GM19193 (cell line): Measurements from ENCODE around the gene C17orf113.

Source experiments
- POLR2A ChIP-seq: IDR thresholded peaks from 4 replicates; pipeline ENCODE4 v1.6.1; 2011; ENCODE audit not compliant: insufficient read depth, insufficient read length; ENCODE audit errors: extremely low read depth

Gene C17orf113

DNA sequence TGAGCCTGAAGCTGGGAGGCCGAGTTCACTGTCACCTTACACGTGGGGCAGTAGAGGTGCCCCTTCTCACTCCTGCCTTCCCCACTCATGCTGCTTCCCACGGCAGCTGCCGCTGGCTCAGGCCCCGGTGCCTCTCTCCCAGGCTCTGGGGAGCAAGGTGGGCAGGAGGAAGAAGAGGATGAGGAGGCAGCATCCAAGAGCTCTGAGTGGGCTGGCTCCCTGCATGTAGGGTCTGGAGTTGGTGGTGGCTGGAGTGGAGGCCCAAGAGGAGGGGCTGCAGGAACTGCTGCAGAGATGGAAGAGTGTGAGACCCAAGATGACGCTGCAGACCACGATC lies 21.6 kb downstream of the C17orf113 start:
- no peak for TF ChIP-seq POLR2A

DNA sequence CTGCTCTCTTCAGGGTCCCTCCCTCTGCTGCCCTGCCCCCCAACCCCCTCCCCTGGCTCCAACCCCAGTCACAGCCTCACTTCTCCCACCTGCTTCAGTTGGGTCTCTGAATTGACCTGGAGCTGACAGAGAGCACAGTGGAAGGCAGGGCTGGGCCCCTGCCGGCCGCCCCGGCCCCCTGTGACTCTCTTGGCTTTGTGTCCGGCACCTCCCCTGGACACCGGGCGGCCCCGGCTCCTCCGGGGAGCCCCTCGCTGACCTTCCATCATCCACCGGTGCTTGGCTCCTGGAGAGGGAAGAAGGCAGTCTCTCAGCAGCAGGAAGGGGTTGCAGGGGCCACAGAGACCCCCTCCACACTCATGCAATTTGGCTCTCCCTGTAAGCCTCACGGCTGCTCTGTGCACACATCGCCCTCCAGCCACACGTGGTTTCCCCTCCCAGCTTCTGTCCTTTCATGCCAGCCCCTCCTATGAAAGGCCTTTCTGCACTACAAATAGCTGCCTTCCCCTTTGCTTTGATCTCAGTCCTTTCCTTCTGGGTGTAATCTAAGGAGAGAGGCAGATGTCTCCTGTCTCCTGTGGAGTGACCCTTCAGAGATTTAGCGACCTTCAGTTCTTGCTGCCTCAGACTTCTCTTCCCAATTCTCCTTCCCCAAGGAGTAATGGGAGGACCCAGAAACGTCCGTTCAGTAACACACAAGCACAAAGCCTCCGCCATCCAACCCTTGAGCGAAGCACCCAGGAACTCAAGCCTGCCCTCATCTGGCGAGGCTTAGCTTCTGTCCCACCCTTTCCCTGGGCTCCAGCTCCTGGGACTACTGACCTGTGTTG lies 22.2 kb downstream of the C17orf113 start:
- no peak for TF ChIP-seq POLR2A

DNA sequence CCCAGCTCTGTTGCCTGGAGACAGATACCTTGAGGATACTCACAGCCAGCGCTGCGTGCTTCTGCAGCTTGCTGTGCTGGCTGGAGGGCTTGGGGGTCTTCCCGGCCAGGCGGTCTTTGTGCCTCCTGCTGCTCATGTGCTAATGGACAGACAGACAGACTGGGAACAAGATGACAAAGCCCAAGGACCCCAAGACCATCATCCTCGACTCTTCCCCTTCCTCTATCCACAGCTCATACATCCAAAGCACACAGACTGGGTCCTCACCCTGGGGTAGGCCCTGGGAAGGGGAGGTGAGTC lies 22.9 kb downstream of the C17orf113 start:
- TF ChIP-seq POLR2A = no peak

DNA sequence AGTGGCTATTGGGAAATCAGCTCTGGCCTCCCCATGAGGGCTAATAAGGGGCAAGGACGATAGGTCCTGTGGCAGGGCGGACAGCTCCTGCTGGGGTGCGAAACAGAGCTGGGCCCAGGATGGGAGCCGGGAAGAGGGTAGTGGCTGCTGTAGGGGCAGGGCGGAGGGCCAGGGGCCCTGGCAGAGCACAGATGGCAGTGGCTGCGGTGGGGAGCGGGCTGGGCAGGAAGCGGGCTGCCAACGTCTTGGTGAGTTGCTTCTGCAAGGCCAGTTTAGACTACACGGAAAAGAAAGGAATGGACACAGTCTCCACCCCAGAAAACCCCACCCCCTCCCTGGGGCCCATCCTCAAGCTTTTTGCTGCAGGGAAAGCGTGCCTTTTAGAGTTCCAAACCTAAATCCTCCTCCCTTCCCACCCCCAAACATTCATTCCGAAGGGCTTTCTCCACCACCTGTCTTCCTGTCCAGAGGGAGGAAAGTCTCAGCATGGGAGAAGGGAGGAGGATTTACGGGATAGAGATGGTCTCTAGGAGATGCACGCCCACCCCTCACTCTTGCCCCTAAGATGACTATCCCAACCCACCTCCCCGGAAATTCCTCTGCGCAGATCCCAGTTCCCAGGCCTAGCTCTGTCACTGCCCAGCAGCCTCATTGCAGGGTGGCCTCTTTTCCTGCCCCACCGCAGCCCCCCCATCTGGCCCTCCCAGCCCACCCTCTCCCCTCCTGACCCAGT lies 23.4 kb downstream of the C17orf113 start:
- TF ChIP-seq POLR2A = no peak

DNA sequence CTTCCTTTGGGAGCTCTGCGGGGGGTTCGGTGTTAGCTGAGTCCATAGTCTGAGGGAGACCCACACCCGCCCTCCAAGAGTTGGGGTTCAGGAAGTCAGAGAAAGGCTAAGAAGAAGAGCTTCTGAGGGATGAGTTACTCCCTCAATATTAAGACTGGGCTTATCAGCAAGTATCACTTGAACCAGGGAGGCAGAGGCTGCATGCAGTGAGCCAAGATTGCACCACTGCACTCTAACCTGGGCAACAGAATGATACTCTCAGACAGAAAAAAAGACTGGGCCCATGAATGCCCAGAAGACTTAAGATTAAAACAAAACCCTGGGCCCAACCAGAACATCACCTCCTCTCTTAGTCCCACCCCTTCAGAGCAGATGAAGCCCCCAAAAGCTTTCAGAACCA lies 24.5 kb downstream of the C17orf113 start:
- no peak for TF ChIP-seq POLR2A

DNA sequence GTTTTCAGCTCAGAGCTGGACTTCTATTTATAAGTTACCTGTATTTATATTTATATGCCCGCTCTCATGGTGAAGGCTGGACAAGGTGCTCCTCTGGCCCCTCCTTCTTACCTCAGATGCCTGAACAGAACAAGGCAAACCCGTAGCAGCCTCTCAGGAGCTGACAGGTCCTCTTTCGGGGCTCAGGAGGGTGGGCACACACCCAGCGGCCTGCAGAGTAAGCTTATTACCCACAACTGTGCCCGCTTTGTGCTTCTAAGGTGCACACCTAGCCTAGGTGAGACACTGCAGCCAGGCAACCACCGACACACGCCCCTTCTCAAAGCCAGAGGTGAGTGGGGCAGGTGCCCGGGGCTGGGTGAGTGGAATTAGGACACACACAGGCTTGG lies 25.2 kb downstream of the C17orf113 start:
- no peak for TF ChIP-seq POLR2A

DNA sequence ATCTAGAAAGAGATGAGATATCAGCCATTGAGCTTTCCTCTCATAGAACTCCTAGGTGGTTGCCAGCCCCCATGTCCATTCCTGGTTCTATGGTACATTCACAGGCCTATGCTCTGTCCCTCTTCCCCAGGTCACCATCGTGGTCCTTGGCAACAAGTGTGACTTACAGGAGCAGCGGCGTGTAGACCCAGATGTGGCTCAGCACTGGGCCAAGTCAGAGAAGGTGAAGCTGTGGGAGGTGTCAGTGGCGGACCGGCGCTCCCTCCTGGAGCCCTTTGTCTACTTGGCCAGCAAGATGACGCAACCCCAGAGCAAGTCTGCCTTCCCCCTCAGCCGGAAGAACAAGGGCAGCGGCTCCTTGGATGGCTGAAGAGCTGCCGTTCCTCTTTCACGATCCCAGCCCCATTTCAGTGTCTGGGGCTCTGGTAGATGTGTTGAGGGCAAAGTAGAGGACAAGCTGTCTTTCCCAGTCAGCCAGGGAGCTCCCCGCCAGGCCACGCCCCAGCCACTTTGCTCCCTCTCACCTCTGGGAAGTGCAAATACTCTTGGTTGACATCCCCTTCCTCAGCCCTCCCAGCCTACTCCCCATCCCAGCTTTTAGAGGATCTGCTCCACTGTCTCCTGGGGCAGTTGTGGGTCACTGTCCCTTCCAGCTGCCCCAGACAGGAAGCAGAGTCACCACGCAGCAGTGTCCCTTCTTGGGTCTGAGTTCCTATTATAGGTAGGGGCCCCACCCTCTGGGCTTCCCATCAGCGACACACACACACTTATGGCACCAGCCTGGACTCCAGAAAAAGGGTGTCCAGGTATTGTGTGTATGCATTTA lies 26.7 kb downstream of the C17orf113 start:
- no peak for TF ChIP-seq POLR2A

DNA sequence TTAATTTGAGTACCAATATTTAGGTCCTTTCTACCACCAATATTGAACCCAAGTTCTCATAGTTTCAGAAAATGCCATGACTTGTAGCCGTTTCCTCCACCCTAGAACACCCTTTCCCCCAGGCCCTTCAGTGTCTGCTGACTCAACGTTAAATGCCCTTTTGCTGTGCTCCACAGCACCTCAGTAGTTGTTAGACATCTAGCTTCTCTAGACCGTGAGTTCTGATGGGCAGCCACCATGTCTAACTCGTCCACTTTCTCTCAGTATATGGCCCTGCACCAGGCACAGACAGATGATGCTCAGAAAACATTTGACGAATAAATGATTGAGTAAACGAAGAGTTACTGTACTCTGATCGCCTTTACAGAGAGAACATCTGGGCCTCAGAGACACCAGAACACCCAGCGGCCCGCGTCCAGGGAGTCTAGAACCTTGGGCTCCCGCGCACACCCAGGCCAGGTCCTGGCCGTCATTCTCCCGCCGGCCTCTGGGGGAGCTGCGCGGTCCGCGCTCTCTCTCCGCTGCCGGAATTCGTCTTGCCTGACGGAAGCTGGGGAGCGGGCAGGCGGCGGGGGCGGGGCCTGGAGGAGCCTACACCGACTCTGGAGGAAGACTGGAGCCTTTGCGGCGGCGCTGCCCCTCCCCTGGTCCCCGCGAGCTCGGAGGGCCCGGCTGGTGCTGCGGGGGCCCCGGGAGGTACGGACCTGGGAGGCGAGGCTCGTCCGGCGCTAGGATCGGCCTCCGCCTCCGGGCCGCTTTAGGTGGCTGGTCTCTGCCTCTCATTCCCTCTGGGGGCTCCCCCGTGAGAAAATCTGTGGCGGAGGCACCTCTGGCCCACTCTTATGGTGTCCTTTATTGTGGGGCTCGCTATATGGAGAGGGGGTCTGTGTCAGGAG lies 30.6 kb downstream of the C17orf113 start, which contains the start of gene NKIRAS2:
NKIRAS2 (plus strand) TSS at position 582 of the 896 bp plus-strand sequence. CDS start 1,488 bp downstream, outside the sequence.
- peak; percentile 83 for TF ChIP-seq POLR2A

DNA sequence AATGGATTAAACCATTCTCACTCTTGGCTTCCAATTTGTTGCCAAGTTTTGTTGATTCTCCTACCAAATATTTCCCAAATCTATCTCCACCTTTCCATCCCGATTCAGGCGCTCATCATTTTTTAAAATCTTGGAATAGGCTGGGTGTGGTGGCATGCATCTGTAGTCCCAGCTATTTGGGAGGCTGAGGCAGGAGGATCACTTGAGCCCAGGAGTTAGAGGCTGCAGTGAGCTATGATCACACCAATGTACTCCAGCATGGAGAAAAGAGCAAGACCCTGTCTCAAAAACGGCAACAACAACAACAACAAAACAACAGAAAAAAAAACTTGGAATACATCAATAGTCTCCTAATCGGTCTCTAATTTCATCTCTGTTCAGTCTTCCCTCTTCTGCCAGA lies 31.4 kb downstream of the C17orf113 start:
- no peak for TF ChIP-seq POLR2A

DNA sequence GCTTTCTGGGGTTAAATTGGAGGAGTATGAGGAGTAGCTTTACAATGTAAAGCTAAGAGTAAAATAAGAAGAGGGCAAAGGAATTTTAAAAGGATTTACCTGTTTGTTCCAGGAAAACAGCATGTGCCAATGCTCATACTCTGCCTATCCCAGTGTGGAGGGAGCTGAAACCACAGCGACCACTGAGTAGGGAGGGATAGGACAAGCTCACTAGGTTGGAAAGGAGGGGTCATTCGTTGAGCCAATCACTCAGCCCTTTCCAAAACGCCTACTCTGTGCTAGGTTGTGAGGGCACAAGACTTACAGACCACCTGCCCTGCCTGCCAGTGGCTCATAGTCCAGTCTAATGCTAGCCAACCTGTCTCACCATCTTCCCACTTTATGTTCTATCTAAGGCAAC lies 32.1 kb downstream of the C17orf113 start:
- no peak for TF ChIP-seq POLR2A

DNA sequence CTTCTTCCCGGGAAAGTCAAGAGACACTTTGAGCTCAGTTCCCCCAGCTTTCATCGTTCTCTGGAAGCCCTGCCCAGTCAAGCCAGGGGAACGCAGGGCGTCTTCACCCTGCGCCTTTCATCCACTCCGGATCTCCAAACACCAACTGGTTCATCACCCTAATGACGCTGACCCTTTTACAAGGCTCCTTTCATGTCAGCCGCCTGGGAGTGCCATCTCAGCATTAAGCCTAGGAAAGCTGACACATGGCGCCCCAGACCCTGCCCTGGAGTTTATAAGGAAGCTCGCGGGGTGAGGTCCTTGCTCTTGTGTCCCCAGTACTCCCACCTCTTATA lies 32.6 kb downstream of the C17orf113 start:
- no peak for TF ChIP-seq POLR2A

DNA sequence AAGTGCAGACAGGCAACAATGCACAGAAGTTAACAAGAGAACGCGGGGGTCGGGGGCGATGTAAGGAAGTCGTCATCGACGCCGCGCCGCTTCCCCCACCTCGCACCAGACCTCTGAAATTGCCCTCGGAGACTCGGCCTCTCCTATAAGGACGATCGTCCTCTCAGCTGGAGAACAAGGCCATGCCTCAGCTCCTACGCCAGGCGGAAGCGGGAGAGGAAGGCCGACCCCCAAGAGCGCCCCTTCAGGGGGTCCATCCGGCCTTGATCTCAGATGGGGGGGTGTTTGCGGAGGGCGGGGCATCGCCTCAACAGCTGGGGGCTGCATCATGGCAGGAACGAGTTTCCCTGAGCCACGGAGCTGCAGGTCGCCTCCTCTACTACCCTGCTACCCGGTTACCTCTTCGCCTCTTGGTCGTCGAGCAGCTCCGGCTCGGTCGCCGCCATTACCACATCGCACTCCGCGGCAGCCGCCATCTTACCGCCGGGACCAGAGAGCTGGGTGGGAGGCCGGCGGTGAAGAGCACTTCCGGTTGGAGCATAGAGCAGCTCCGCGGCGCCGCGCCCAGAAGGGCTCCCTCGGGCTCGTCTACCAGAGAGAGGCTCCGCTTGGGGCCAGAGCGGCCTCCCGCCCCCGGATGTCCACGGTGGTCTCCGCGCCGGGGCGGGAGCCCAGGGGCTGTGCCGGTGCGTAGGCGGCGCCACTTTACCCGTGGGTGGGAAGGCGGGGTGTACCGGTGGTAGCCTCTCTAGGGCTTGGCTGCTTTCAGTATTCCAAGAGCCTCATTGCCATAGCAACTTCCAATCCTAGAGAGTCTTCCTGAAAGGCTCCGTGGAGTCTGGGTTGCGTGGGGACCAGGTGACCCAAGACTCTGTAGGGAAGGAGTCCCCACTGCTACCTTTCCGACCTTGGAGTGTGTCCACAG lies 33.2 kb downstream of the C17orf113 start, which contains the start of gene DNAJC7:
DNAJC7 (minus strand) TSS at position 499 of the 925 bp plus-strand sequence; CDS start at position 476, 23 bp downstream.
- TF ChIP-seq POLR2A = peak; percentile 93

DNA sequence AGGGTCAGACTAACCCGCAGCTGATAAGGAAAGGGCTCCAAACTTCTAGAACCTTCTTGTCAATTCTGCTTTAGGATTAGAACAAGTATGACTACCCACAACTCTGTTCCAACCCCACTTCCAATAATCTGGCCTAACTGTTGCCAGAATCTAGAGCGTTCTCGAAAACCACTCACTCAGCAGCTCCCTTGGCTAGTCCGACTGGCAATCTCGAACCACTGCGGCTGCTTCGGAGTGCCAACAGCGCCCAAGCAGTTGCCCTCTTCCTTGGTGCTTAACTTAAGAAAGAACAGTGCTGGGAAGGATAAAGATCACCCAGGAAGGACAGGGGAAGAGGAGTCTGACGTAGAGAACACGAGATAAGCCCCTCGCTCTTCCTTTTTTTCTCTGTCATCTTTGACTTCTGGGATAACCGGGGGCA lies 34.0 kb downstream of the C17orf113 start:
- TF ChIP-seq POLR2A = no peak
